HCT116 (cell line): ENCODE measurements around the gene CFL1. TPM values are rescaled to one million over a fixed set of nuclear protein-coding genes. Genes with fewer than 3 reads are reported as not detected.

Experiments
- ATAC-seq: fragments of 200-7000 bp; cut with Tn5 transposase; 2 replicates; pipeline ENCODE4 v1.9.1; 2020; ENCODE audit warnings: mild to moderate bottlenecking, moderate library complexity
- BruUV-seq: library from RNA; stranded (reverse); fragments of 400-500 nt; replicated peaks from 2 replicates; lab custom pipeline; 2021; lab: Mats Ljungman, UMichigan
- CTCF ChIA-PET: fragments of 300-600 bp; sonication (Branson Sonifier 250); formaldehyde crosslinking; loops from one replicate; lab custom pipeline; 2021; ENCODE audit warnings: antibody characterized with exemption; lab: Charles Lee
- POLR2A ChIA-PET: fragments of 300-600, 350-600 bp; sonication (Branson Sonifier 250); formaldehyde crosslinking; loops from one replicate; lab custom pipeline; 2021; ENCODE audit warnings: antibody characterized with exemption; lab: Charles Lee
- RAD21 ChIA-PET, 2 experiments: fragments of 300-600 bp; sonication (Branson Sonifier 250); formaldehyde crosslinking; loops; one replicate each; lab custom pipeline; 2023; ENCODE audit warnings: low total read pairs in 2 of 2; ENCODE audit not compliant: uncharacterized antibody in 2 of 2, unreplicated experiment in 2 of 2, low non-redundant PET in 1 of 2; lab: Charles Lee
- DNase-seq: peaks from one replicate; pipeline ENCODE4 v3.0.0-alpha.2; 2010; ENCODE audit warnings: low read depth, low spot score
- H2AFZ ChIP-seq: fragments of 200-600 bp; shearing (Covaris generic), sonication (generic); 2 replicates; pipeline ENCODE4 v1.6.1; 2017; ENCODE audit warnings: low read depth, mixed run types, mixed read lengths, antibody characterized with exemption, low read length; ENCODE audit not compliant: poor library complexity, severe bottlenecking
- H3K27ac ChIP-seq: 2 replicates; pipeline ENCODE4 v1.5.1; 2012; ENCODE audit warnings: low read depth, low read length
- H3K27me3 ChIP-seq: fragments of 200-600 bp; sonication (generic); 2 replicates; pipeline ENCODE4 v1.6.1; 2016; ENCODE audit warnings: mixed run types, low read length, mixed read lengths; ENCODE audit not compliant: insufficient read depth
- H3K36me3 ChIP-seq, 2 experiments: fragments of 200-500 bp in 1 of 2; fragments of 200-600 bp in 1 of 2; sonication (Bioruptor generic) in 1 of 2; sonication (generic) in 1 of 2; 2 replicates each; pipeline versions ENCODE4 v1.5.1 to v1.6.1; 2014 to 2016; ENCODE audit warnings: low read length in 2 of 2, inconsistent platforms in 1 of 2, mixed read lengths in 1 of 2, mixed run types in 1 of 2; ENCODE audit not compliant: insufficient read depth in 2 of 2, control insufficient read depth in 1 of 2
- H3K4me1 ChIP-seq, 2 experiments: fragments of 200-600 bp in 1 of 2; sonication (generic) in 1 of 2; 2 replicates each; pipeline versions ENCODE4 v1.5.1 to v1.6.1; 2012 to 2017; ENCODE audit warnings: low read length in 2 of 2, inconsistent platforms in 1 of 2, mild to moderate bottlenecking in 1 of 2, mixed read lengths in 1 of 2, mixed run types in 1 of 2, moderate library complexity in 1 of 2; ENCODE audit not compliant: insufficient read depth in 2 of 2, control insufficient read depth in 1 of 2
- H3K4me2 ChIP-seq: fragments of 200-600 bp; sonication (generic); 2 replicates; pipeline ENCODE4 v1.6.1; 2017; ENCODE audit warnings: mixed run types, low read length, mixed read lengths
- H3K4me3 ChIP-seq, 2 experiments: fragments of 200-600 bp in 1 of 2; sonication (generic) in 1 of 2; replicated peaks in 1 of 2; 2 replicates each; pipeline ENCODE4 v1.5.1; 2011 to 2016; ENCODE audit warnings: low read length in 2 of 2, control low read depth in 1 of 2, low read depth in 1 of 2, mild to moderate bottlenecking in 1 of 2, mixed read lengths in 1 of 2, mixed run types in 1 of 2
- H3K79me2 ChIP-seq: fragments of 200-600 bp; sonication (generic); 2 replicates; pipeline ENCODE4 v1.6.1; 2017; ENCODE audit warnings: mild to moderate bottlenecking, mixed run types, low read length, moderate library complexity, mixed read lengths; ENCODE audit not compliant: insufficient read depth
- H3K9ac ChIP-seq: fragments of 200-600 bp; sonication (generic); 2 replicates; pipeline ENCODE4 v1.6.1; 2016; ENCODE audit warnings: low read length, mixed read lengths
- H3K9me2 ChIP-seq: fragments of 200-600 bp; sonication (generic), shearing (Covaris generic); 2 replicates; pipeline ENCODE4 v1.6.1; 2017; ENCODE audit warnings: mixed run types, mild to moderate bottlenecking, moderate library complexity; ENCODE audit not compliant: insufficient read depth
- H3K9me3 ChIP-seq, 2 experiments: fragments of 200-500 bp in 1 of 2; fragments of 200-600 bp in 1 of 2; sonication (Bioruptor generic) in 1 of 2; sonication (generic) in 1 of 2; 2 replicates each; pipeline ENCODE4 v1.6.1; 2014 to 2017; ENCODE audit warnings: low read length in 2 of 2, mixed read lengths in 2 of 2, inconsistent platforms in 1 of 2, low read depth in 1 of 2, mild to moderate bottlenecking in 1 of 2, mixed run types in 1 of 2, moderate library complexity in 1 of 2; ENCODE audit not compliant: control insufficient read depth in 1 of 2, insufficient read depth in 1 of 2
- H4K20me1 ChIP-seq: fragments of 200-600 bp; sonication (generic), shearing (Covaris generic); 2 replicates; pipeline ENCODE4 v1.6.1; 2017; ENCODE audit warnings: mixed run types, mild to moderate bottlenecking, moderate library complexity; ENCODE audit not compliant: insufficient read depth
- CEBPB ChIP-seq: IDR thresholded peaks from 2 replicates; pipeline ENCODE4 v1.6.1; 2012; ENCODE audit warnings: low read depth
- EZH2phosphoT487 ChIP-seq: fragments of 200-600 bp; IDR thresholded peaks from 2 replicates; pipeline ENCODE4 v1.6.1; 2018; ENCODE audit warnings: antibody characterized with exemption, borderline replicate concordance
- JUND ChIP-seq: IDR thresholded peaks from 2 replicates; pipeline ENCODE4 v1.6.1; 2012
- SIN3A ChIP-seq: IDR thresholded peaks from 2 replicates; pipeline ENCODE4 v1.6.1; 2012; ENCODE audit warnings: low read depth
- SRF ChIP-seq: IDR thresholded peaks from 2 replicates; pipeline ENCODE4 v1.6.1; 2012; ENCODE audit warnings: low read depth
- TCF7L2 ChIP-seq: IDR thresholded peaks from 2 replicates; pipeline ENCODE4 v1.7.0; 2011; ENCODE audit warnings: borderline replicate concordance, inconsistent platforms; ENCODE audit not compliant: insufficient read depth, insufficient read length; ENCODE audit errors: extremely low read depth
- ZFX ChIP-seq: fragments of 450-650 bp; IDR thresholded peaks from 2 replicates; pipeline ENCODE4 v1.6.1; 2017
- intact Hi-C: fragments of 100-400 bp; cut with micrococcal nuclease; formaldehyde crosslinking; loops from 2 replicates; pipeline ENCODE4 v1.10.0; 2022
- total RNA-seq: library from RNA; stranded (reverse); gene quantifications from one replicate; pipeline ENCODE4 v1.2.1, GENCODE V29; 2021; ENCODE audit not compliant: unreplicated experiment
- TF ChIP-seq, protein P1 (sequence below), 3 experiments: fragments of 200-600 bp in 1 of 3; sonication (generic) in 1 of 3; IDR thresholded peaks in 2 of 3; conservative IDR thresholded peaks in 1 of 3; 2 replicates each; pipeline ENCODE4 v1.5.1; 2012 to 2017; ENCODE audit warnings: low read depth in 2 of 3, low read length in 2 of 3, antibody characterized with exemption in 1 of 3, borderline replicate concordance in 1 of 3, control low read depth in 1 of 3, mild to moderate bottlenecking in 1 of 3, mixed read lengths in 1 of 3, mixed run types in 1 of 3, moderate library complexity in 1 of 3; ENCODE audit not compliant: insufficient read depth in 1 of 3
- TF ChIP-seq, protein P2 (sequence below): IDR thresholded peaks from 2 replicates; pipeline ENCODE4 v1.6.1; 2012; ENCODE audit warnings: low read depth

CFL1 gene
- total RNA-seq, 1 experiment from 2014 or later: 1,270 TPM

DNA sequence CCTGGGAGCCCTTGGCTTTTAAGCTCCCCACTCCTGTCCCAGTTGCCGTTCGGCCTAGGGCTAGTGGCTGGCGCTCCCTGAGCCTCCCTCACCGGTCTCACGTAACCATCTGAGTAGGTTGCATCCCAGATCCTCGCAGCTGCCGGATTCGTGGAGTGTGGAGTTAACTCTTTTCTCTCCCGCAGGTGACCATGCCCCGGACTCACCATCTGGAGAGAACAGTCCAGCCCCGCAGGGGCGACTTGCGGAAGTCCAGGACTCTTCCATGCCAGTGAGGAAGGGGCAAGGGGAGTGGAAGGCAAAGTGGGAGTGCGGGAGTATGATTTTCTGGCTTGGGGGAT is 3.2 kb upstream of the CFL1 start:
- peak overlapping the region; percentile 97 for H3K27ac ChIP-seq
- ATAC-seq (no peak), DNase-seq (no peak)
- no peak overlapping the region for H2AFZ ChIP-seq
- no peaks in the 10 kb centered on the region for H3K9me3 ChIP-seq
- no TSS peak for BruUV-seq
- peaks cover 12 to 24% of the 10 kb centered on the region in 2 experiments; a peak in 3 of 4 replicates for H3K36me3 ChIP-seq
- peak overlapping the region; percentile 77 for H3K4me2 ChIP-seq
- peaks cover 7% of the 10 kb centered on the region; the same call in 1 of the 2 replicates for H4K20me1 ChIP-seq
- intact Hi-C loops: no loop called here
- H3K9me2 ChIP-seq: no peaks in the 10 kb centered on the region
- ChIA-PET POLR2A (interaction anchor here (0.9 to 5.3 kb wide), 3 partner anchors 9 to 29 kb away, joined by 3 to 84 read pairs (median 36); partner anchors contain the start of genes CCDC85B and FIBP), RAD21 (no interaction called here), CTCF (interaction anchor here (0.6 to 4.3 kb wide), 3 partner anchors 24 to 150 kb away, joined by 3 to 82 read pairs (median 34); partner anchors contain the start of genes CCDC85B and FIBP)
- peak overlapping the region; percentile 85 to 100 for H3K4me3 ChIP-seq
- peak overlapping the region; percentile 99 for H3K9ac ChIP-seq
- peaks cover 21 to 37% of the 10 kb centered on the region in 2 experiments for H3K4me1 ChIP-seq
- TF ChIP-seq TCF7L2 (no peak), JUND (no peak), ZFX (no peak), SIN3A (no peak), CEBPB (no peak), SRF (no peak), EZH2phosphoT487 (no peak)
- TF ChIP-seq, protein P1, sequence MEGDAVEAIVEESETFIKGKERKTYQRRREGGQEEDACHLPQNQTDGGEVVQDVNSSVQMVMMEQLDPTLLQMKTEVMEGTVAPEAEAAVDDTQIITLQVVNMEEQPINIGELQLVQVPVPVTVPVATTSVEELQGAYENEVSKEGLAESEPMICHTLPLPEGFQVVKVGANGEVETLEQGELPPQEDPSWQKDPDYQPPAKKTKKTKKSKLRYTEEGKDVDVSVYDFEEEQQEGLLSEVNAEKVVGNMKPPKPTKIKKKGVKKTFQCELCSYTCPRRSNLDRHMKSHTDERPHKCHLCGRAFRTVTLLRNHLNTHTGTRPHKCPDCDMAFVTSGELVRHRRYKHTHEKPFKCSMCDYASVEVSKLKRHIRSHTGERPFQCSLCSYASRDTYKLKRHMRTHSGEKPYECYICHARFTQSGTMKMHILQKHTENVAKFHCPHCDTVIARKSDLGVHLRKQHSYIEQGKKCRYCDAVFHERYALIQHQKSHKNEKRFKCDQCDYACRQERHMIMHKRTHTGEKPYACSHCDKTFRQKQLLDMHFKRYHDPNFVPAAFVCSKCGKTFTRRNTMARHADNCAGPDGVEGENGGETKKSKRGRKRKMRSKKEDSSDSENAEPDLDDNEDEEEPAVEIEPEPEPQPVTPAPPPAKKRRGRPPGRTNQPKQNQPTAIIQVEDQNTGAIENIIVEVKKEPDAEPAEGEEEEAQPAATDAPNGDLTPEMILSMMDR (IDR thresholded peaks at IDR 0.05 in 2 of 3, conservative IDR thresholded peaks at IDR 0.05 in 1 of 3; ENCODE audit: borderline replicate concordance in 1 of 3, insufficient read depth in 1 of 3, low read depth in 2 of 3, low read length in 2 of 3): no peak
- TF ChIP-seq, protein P2, sequence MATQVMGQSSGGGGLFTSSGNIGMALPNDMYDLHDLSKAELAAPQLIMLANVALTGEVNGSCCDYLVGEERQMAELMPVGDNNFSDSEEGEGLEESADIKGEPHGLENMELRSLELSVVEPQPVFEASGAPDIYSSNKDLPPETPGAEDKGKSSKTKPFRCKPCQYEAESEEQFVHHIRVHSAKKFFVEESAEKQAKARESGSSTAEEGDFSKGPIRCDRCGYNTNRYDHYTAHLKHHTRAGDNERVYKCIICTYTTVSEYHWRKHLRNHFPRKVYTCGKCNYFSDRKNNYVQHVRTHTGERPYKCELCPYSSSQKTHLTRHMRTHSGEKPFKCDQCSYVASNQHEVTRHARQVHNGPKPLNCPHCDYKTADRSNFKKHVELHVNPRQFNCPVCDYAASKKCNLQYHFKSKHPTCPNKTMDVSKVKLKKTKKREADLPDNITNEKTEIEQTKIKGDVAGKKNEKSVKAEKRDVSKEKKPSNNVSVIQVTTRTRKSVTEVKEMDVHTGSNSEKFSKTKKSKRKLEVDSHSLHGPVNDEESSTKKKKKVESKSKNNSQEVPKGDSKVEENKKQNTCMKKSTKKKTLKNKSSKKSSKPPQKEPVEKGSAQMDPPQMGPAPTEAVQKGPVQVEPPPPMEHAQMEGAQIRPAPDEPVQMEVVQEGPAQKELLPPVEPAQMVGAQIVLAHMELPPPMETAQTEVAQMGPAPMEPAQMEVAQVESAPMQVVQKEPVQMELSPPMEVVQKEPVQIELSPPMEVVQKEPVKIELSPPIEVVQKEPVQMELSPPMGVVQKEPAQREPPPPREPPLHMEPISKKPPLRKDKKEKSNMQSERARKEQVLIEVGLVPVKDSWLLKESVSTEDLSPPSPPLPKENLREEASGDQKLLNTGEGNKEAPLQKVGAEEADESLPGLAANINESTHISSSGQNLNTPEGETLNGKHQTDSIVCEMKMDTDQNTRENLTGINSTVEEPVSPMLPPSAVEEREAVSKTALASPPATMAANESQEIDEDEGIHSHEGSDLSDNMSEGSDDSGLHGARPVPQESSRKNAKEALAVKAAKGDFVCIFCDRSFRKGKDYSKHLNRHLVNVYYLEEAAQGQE: no peak
- H3K79me2 ChIP-seq: peaks cover 40% of the 10 kb centered on the region
- no peaks in the 10 kb centered on the region for H3K27me3 ChIP-seq
